GM12878 (cell line): Measurements from ENCODE around the gene HIVEP2. TPM values are rescaled to one million over a fixed set of nuclear protein-coding genes. Genes with fewer than 3 reads are reported as not detected.

ENCODE experiments used
- ATF7 ChIP-seq: fragments of 450-650 bp; IDR thresholded peaks from 2 replicates; pipeline ENCODE4 v1.6.1; 2016; ENCODE audit warnings: low read depth, mild to moderate bottlenecking
- CREM ChIP-seq: IDR thresholded peaks from 2 replicates; pipeline ENCODE4 v1.6.1; 2014; ENCODE audit warnings: antibody characterized with exemption, low read depth
- IRF5 ChIP-seq: fragments of 450-650 bp; IDR thresholded peaks from 2 replicates; pipeline ENCODE4 v1.6.1; 2017; ENCODE audit warnings: borderline replicate concordance
- KDM1A ChIP-seq: fragments of 200-600 bp; sonication (generic); IDR thresholded peaks from 2 replicates; pipeline ENCODE4 v1.6.1; 2016; ENCODE audit warnings: borderline replicate concordance
- NR2C1 ChIP-seq: fragments of 450-650 bp; IDR thresholded peaks from 2 replicates; pipeline ENCODE4 v1.6.1; 2017; ENCODE audit warnings: antibody characterized with exemption, mild to moderate bottlenecking, moderate library complexity
- RUNX3 ChIP-seq: IDR thresholded peaks from 2 replicates; pipeline ENCODE4 v1.6.1; 2012; ENCODE audit warnings: low read length, inconsistent platforms
- SRF ChIP-seq, 2 experiments: IDR thresholded peaks; 2 replicates each; pipeline ENCODE4 v1.6.1; 2011; ENCODE audit warnings: low read depth in 2 of 2, low read length in 2 of 2, mild to moderate bottlenecking in 1 of 2, moderate library complexity in 1 of 2
- ZBTB4 ChIP-seq: fragments of 450-650 bp; formaldehyde crosslinking; IDR thresholded peaks from 2 replicates; pipeline ENCODE4 v1.4.0; 2022; ENCODE audit warnings: mild to moderate bottlenecking, moderate library complexity
- polyA plus RNA-seq, 11 experiments: library from polyadenylated mRNA; depleted of rRNA in 4 of 11; unstranded in 6 of 11; stranded (reverse) in 5 of 11; fragments of >200 nt; fragmentation: Nextera tagmentation in 4 of 11; fragmentation: Illumina TruSeq in 1 of 11; extraction: Ambion mirVana in 4 of 11; extraction: Trizol in 1 of 11; gene quantifications; 1 replicate in 1 of 11; 2 replicates in 10 of 11; pipeline versions ENCODE4 v1.2.1 to v1.2.3, GENCODE V29; 2011 to 2016; ENCODE audit warnings: inconsistent platforms in 2 of 11, missing spikeins in 2 of 11, low read depth in 1 of 11
- total RNA-seq, 4 experiments: library from RNA; depleted of rRNA in 3 of 4; stranded (reverse); fragments of >200 nt in 3 of 4; fragmentation: Illumina TruSeq in 1 of 4; extraction: Trizol in 1 of 4; gene quantifications; 2 replicates each; pipeline versions ENCODE4 v1.2.1 to v1.2.3, GENCODE V29; 2013 to 2021
- TF ChIP-seq, protein P1 (sequence below): IDR thresholded peaks from 2 replicates; pipeline ENCODE4 v1.6.1; 2012; ENCODE audit warnings: low read depth, low read length, improper control_type of control experiment
- TF ChIP-seq, protein P2 (sequence below): IDR thresholded peaks from 2 replicates; pipeline ENCODE4 v1.6.1; 2011; ENCODE audit warnings: mild to moderate bottlenecking, low read depth, low read length, moderate library complexity; ENCODE audit not compliant: insufficient replicate concordance

HIVEP2 gene
- total and polyA plus RNA-seq, 10 of the 15 experiments (the other 5 are each of a cell fraction or from before 2014, with no cell fraction given): 1.2 to 15.7 (median 10.2) TPM

GRCh38 chr6:142857233-142857761 is 87.7 kb downstream of the HIVEP2 start (continued):
- TF ChIP-seq KDM1A (no peak), IRF5 (no peak), ZBTB4 (CRISPR knock-in tag) (no peak), NR2C1 (no peak), SRF (IDR thresholded peaks at IDR 0.05; ENCODE audit: low read depth in 2 of 2, low read length in 2 of 2) (peak; percentile 57 to 81), CREM (peak; percentile 43; the same call in 1 of the 2 replicates), RUNX3 (peak; percentile 56; the same call in 1 of the 2 replicates), ATF7 (no peak)
- TF ChIP-seq, protein P1, sequence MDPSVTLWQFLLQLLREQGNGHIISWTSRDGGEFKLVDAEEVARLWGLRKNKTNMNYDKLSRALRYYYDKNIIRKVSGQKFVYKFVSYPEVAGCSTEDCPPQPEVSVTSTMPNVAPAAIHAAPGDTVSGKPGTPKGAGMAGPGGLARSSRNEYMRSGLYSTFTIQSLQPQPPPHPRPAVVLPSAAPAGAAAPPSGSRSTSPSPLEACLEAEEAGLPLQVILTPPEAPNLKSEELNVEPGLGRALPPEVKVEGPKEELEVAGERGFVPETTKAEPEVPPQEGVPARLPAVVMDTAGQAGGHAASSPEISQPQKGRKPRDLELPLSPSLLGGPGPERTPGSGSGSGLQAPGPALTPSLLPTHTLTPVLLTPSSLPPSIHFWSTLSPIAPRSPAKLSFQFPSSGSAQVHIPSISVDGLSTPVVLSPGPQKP: peak; percentile 20; the same call in 1 of the 2 replicates
- TF ChIP-seq, protein P2, sequence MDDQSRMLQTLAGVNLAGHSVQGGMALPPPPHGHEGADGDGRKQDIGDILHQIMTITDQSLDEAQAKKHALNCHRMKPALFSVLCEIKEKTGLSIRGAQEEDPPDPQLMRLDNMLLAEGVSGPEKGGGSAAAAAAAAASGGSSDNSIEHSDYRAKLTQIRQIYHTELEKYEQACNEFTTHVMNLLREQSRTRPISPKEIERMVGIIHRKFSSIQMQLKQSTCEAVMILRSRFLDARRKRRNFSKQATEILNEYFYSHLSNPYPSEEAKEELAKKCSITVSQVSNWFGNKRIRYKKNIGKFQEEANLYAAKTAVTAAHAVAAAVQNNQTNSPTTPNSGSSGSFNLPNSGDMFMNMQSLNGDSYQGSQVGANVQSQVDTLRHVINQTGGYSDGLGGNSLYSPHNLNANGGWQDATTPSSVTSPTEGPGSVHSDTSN: no peak
